Kidney (tissue), 14 donors: Measurements from ENCODE around the gene NEDD8. TPM values are rescaled to one million over a fixed set of nuclear protein-coding genes. Genes with fewer than 3 reads are reported as not detected.

Experiments
- DNase-seq, 5 donors: peaks; one replicate each; pipeline ENCODE4 v3.0.0-alpha.2; 2013 to 2020
- FAIRE-seq: peaks from 2 replicates; lab custom pipeline; 2012; peaks lifted over from hg19 to GRCh38; lab: Jason Lieb, UNC
- H3K27ac ChIP-seq, 2 donors: one replicate each; pipeline ENCODE4 v1.7.0; 2013; ENCODE audit warnings: low read depth in 2 of 2, low read length in 2 of 2, inconsistent platforms in 1 of 2
- H3K27me3 ChIP-seq: one replicate; pipeline ENCODE4 v1.7.1; 2013; ENCODE audit warnings: low read length, inconsistent platforms; ENCODE audit not compliant: control insufficient read depth, insufficient read depth
- H3K36me3 ChIP-seq, 3 donors: one replicate each; pipeline versions ENCODE4 v1.7.0 to v1.7.1; 2013; ENCODE audit warnings: low read length in 3 of 3, control low read depth in 1 of 3, inconsistent platforms in 1 of 3; ENCODE audit not compliant: insufficient read depth in 3 of 3, control insufficient read depth in 2 of 3
- H3K4me1 ChIP-seq, 3 donors: one replicate each; pipeline versions ENCODE4 v1.7.0 to v1.7.1; 2013; ENCODE audit warnings: low read length in 3 of 3, inconsistent platforms in 1 of 3, low read depth in 1 of 3; ENCODE audit not compliant: control insufficient read depth in 2 of 3, insufficient read depth in 2 of 3
- H3K4me3 ChIP-seq, 3 donors: one replicate each; pipeline versions ENCODE4 v1.7.0 to v1.8.1; 2013; ENCODE audit warnings: low read length in 3 of 3, control low read depth in 1 of 3, inconsistent platforms in 1 of 3
- H3K9ac ChIP-seq, 3 donors: one replicate each; pipeline versions ENCODE4 v1.7.0 to v1.7.1; 2013; ENCODE audit warnings: low read length in 3 of 3, control low read depth in 1 of 3, inconsistent platforms in 1 of 3
- H3K9me3 ChIP-seq, 3 donors: one replicate each; pipeline versions ENCODE4 v1.7.0 to v1.7.1; 2013; ENCODE audit warnings: low read length in 3 of 3, control low read depth in 1 of 3, inconsistent platforms in 1 of 3; ENCODE audit not compliant: control insufficient read depth in 2 of 3, insufficient read depth in 1 of 3
- CTCF ChIP-seq: IDR thresholded peaks from 3 replicates; pipeline ENCODE4 v1.5.1; 2012; ENCODE audit warnings: mild to moderate bottlenecking, moderate library complexity, borderline replicate concordance; ENCODE audit not compliant: insufficient read depth; ENCODE audit errors: extremely low read depth
- intact Hi-C: fragments of 100-400 bp; cut with DNase I; formaldehyde crosslinking; loops from one replicate; pipeline ENCODE4 v1.11.1; 2022
- polyA plus RNA-seq: library from polyadenylated mRNA; stranded (reverse); fragments of 350-450 nt; fragmentation: Illumina TruSeq; extraction: RNeasy Lipid Tissue Mini Kit (QIAGEN cat#74804); gene quantifications from one replicate; pipeline ENCODE4 v1.2.3, GENCODE V29; 2014; ENCODE audit warnings: low read depth, low replicate concordance; ENCODE audit not compliant: insufficient read depth
- total RNA-seq: library from RNA; stranded (reverse); fragmentation: NEBNext Ultra II Directional; extraction: Animal tissue kit (Norgen Biotek cat#: 25700); gene quantifications from one replicate; pipeline ENCODE4 v1.2.1, GENCODE V29; 2021
- donor health status: control.
- donor health status: control.
- donor health status: control.
- donor health status: control.
- donor health status: control.
- donor health status: DM: yes; HTN: yes; CAD: no.
- donor health status: Normal renal cell carcinoma (clear cell type).

Gene NEDD8
- total and polyA plus RNA-seq, 2 donors from 2014 or later = 145 to 439 TPM

GRCh38 chr14:24167469-24168114, 64.6 kb downstream of the NEDD8 start:
- Histone ChIP-seq H3K27me3 (no peaks in the 10 kb centered on the region), H3K9me3 (no peaks in the 10 kb centered on the region), H3K27ac (no peak overlapping the region), H3K9ac (no peak overlapping the region), H3K4me3 (no peak overlapping the region), H3K36me3 (peaks cover 5 to 44% (median 30%) of the 10 kb centered on the region in 3 donors), H3K4me1 (peaks cover 0 to 12% (median 0%) of the 10 kb centered on the region in 3 donors)
- no peak for TF ChIP-seq CTCF
- intact Hi-C loops = no loop called here
- FAIRE-seq (no peak), DNase-seq (no peak)

Other genes with a start within 250 kb of the NEDD8 start
Only the 30 nearest of the 34 such genes appear.
- gene CARMIL3, start 180.4 kb downstream of the NEDD8 start, total RNA-seq = 1.4 TPM
- 1.5 TPM for gene CARMIL3, start 180.4 kb downstream of the NEDD8 start, polyA plus RNA-seq
- 0.19 TPM for gene CPNE6, start 160.8 kb downstream of the NEDD8 start, total RNA-seq
- gene CPNE6, start 160.8 kb downstream of the NEDD8 start, polyA plus RNA-seq = 3.4 TPM
- 36.1 TPM for gene PCK2, start 138.1 kb downstream of the NEDD8 start, total RNA-seq
- 140 TPM for gene PCK2, start 138.1 kb downstream of the NEDD8 start, polyA plus RNA-seq
- 81.1 TPM for gene DCAF11, start 117.6 kb downstream of the NEDD8 start, total RNA-seq
- 69.4 TPM for gene DCAF11, start 117.6 kb downstream of the NEDD8 start, polyA plus RNA-seq
- 4.9 TPM for gene NRL, start 117.4 kb downstream of the NEDD8 start, total RNA-seq
- gene NRL, start 117.4 kb downstream of the NEDD8 start, polyA plus RNA-seq = 5.5 TPM
- gene FITM1, start 101.7 kb downstream of the NEDD8 start, total RNA-seq = 1.3 TPM
- 1.2 TPM for gene FITM1, start 101.7 kb downstream of the NEDD8 start, polyA plus RNA-seq
- 244 TPM for gene PSME1, start 96.2 kb downstream of the NEDD8 start, total RNA-seq
- 333 TPM for gene PSME1, start 96.2 kb downstream of the NEDD8 start, polyA plus RNA-seq
- 22.1 TPM for gene EMC9, start 90.8 kb downstream of the NEDD8 start, total RNA-seq
- 62.5 TPM for gene EMC9, start 90.8 kb downstream of the NEDD8 start, polyA plus RNA-seq
- gene PSME2, start 85.8 kb downstream of the NEDD8 start, total RNA-seq = 148 TPM
- gene PSME2, start 85.8 kb downstream of the NEDD8 start, polyA plus RNA-seq = 289 TPM
- 69.0 TPM for gene RNF31, start 84.9 kb downstream of the NEDD8 start, total RNA-seq
- 64.0 TPM for gene RNF31, start 84.9 kb downstream of the NEDD8 start, polyA plus RNA-seq
- gene IRF9, start 71.1 kb downstream of the NEDD8 start, total RNA-seq = 141 TPM
- 88.9 TPM for gene IRF9, start 71.1 kb downstream of the NEDD8 start, polyA plus RNA-seq
- gene REC8, start 60.3 kb downstream of the NEDD8 start, total RNA-seq = 39.9 TPM
- gene REC8, start 60.3 kb downstream of the NEDD8 start, polyA plus RNA-seq = 51.4 TPM
- 49.5 TPM for gene IPO4, start 43.6 kb downstream of the NEDD8 start, total RNA-seq
- gene IPO4, start 43.6 kb downstream of the NEDD8 start, polyA plus RNA-seq = 22.2 TPM
- 83.6 TPM for gene TM9SF1, start 36.9 kb downstream of the NEDD8 start, total RNA-seq
- gene TM9SF1, start 36.9 kb downstream of the NEDD8 start, polyA plus RNA-seq = 41.1 TPM
- gene TSSK4, start 26.7 kb downstream of the NEDD8 start, total RNA-seq = 0.38 TPM
- not detected for gene TSSK4, start 26.7 kb downstream of the NEDD8 start, polyA plus RNA-seq
- gene CHMP4A, start 18.9 kb downstream of the NEDD8 start, total RNA-seq = 65.1 TPM
- 72.2 TPM for gene CHMP4A, start 18.9 kb downstream of the NEDD8 start, polyA plus RNA-seq
- gene MDP1, start 16.3 kb downstream of the NEDD8 start, total RNA-seq = 22.8 TPM
- 55.4 TPM for gene MDP1, start 16.3 kb downstream of the NEDD8 start, polyA plus RNA-seq
- 75.0 TPM for gene GMPR2, start 562 bp upstream of the NEDD8 start, total RNA-seq
- 92.5 TPM for gene GMPR2, start 562 bp upstream of the NEDD8 start, polyA plus RNA-seq
- gene TINF2, start 10.3 kb upstream of the NEDD8 start, total RNA-seq = 99.4 TPM
- gene TINF2, start 10.3 kb upstream of the NEDD8 start, polyA plus RNA-seq = 57.0 TPM
- gene TGM1, start 30.8 kb upstream of the NEDD8 start, total RNA-seq = 13.1 TPM
- 4.5 TPM for gene TGM1, start 30.8 kb upstream of the NEDD8 start, polyA plus RNA-seq
- 33.9 TPM for gene RABGGTA, start 39.2 kb upstream of the NEDD8 start, total RNA-seq
- gene RABGGTA, start 39.2 kb upstream of the NEDD8 start, polyA plus RNA-seq = 25.8 TPM
- 32.7 TPM for gene DHRS1, start 67.4 kb upstream of the NEDD8 start, total RNA-seq
- gene DHRS1, start 67.4 kb upstream of the NEDD8 start, polyA plus RNA-seq = 56.7 TPM
- 25.7 TPM for gene NOP9, start 67.5 kb upstream of the NEDD8 start, total RNA-seq
- gene NOP9, start 67.5 kb upstream of the NEDD8 start, polyA plus RNA-seq = 8.6 TPM
- gene CIDEB, start 75.6 kb upstream of the NEDD8 start, total RNA-seq = 22.4 TPM
- gene CIDEB, start 75.6 kb upstream of the NEDD8 start, polyA plus RNA-seq = 49.7 TPM
- gene LTB4R2, start 77.8 kb upstream of the NEDD8 start, total RNA-seq = 9.2 TPM
- 0.67 TPM for gene LTB4R2, start 77.8 kb upstream of the NEDD8 start, polyA plus RNA-seq
- gene LTB4R, start 79.1 kb upstream of the NEDD8 start, total RNA-seq = 9.3 TPM
- 4.6 TPM for gene LTB4R, start 79.1 kb upstream of the NEDD8 start, polyA plus RNA-seq
- 57.5 TPM for gene ADCY4, start 102.7 kb upstream of the NEDD8 start, total RNA-seq
- 19.2 TPM for gene ADCY4, start 102.7 kb upstream of the NEDD8 start, polyA plus RNA-seq
- 19.5 TPM for gene RIPK3, start 107.6 kb upstream of the NEDD8 start, total RNA-seq
- gene RIPK3, start 107.6 kb upstream of the NEDD8 start, polyA plus RNA-seq = 5.1 TPM
- gene NFATC4, start 135.8 kb upstream of the NEDD8 start, total RNA-seq = 45.3 TPM
- gene NFATC4, start 135.8 kb upstream of the NEDD8 start, polyA plus RNA-seq = 38.9 TPM
- 12.1 TPM for gene NYNRIN, start 166.6 kb upstream of the NEDD8 start, total RNA-seq
- 4.4 TPM for gene NYNRIN, start 166.6 kb upstream of the NEDD8 start, polyA plus RNA-seq